Loucy (cell line): Measurements from ENCODE around the gene BCL3.

Experiments
- H2AFZ ChIP-seq: fragments of 200-600 bp; sonication (generic); 2 replicates; pipeline ENCODE4 v1.6.0; 2016; ENCODE audit warnings: antibody characterized with exemption, mild to moderate bottlenecking, low read length, moderate library complexity
- H3F3A ChIP-seq: fragments of 200-600 bp; 2 replicates; pipeline ENCODE4 v1.6.0; 2016; ENCODE audit warnings: antibody characterized with exemption, low read depth, mild to moderate bottlenecking
- H3K27me3 ChIP-seq: fragments of 200-600 bp; sonication (generic); 2 replicates; pipeline ENCODE4 v1.6.1; 2014; ENCODE audit warnings: low read length, mild to moderate bottlenecking; ENCODE audit not compliant: insufficient read depth, poor library complexity, severe bottlenecking
- H3K36me3 ChIP-seq: fragments of 200-600 bp; sonication (generic); 2 replicates; pipeline ENCODE4 v1.6.1; 2016; ENCODE audit warnings: low read length; ENCODE audit not compliant: insufficient read depth
- H3K4me1 ChIP-seq: fragments of 200-600 bp; sonication (generic); 2 replicates; pipeline ENCODE4 v1.5.1; 2014; ENCODE audit warnings: low read length, mild to moderate bottlenecking; ENCODE audit not compliant: insufficient read depth, poor library complexity, severe bottlenecking
- H3K4me2 ChIP-seq: fragments of 200-600 bp; sonication (generic); 2 replicates; pipeline ENCODE4 v1.6.0; 2014; ENCODE audit warnings: antibody characterized with exemption, low read length, low read depth, mild to moderate bottlenecking; ENCODE audit not compliant: poor library complexity, severe bottlenecking
- H3K4me3 ChIP-seq: fragments of 200-600 bp; sonication (generic); 2 replicates; pipeline ENCODE4 v1.5.1; 2014; ENCODE audit warnings: low read length, mild to moderate bottlenecking, mixed read lengths; ENCODE audit not compliant: poor library complexity, severe bottlenecking
- H3K79me2 ChIP-seq: fragments of 200-600 bp; sonication (generic); 2 replicates; pipeline ENCODE4 v1.6.1; 2014; ENCODE audit warnings: low read length; ENCODE audit not compliant: insufficient read depth
- H3K9ac ChIP-seq: fragments of 200-600 bp; sonication (generic); 2 replicates; pipeline ENCODE4 v1.6.0; 2014; ENCODE audit warnings: mild to moderate bottlenecking, low read depth, low read length, moderate library complexity; ENCODE audit not compliant: poor library complexity, severe bottlenecking
- H3K9me2 ChIP-seq: fragments of 200-600 bp; sonication (generic); replicated peaks from 2 replicates; pipeline ENCODE4 v1.6.1; 2016; ENCODE audit warnings: low read depth, low read length, mixed read lengths
- H3K9me3 ChIP-seq: fragments of 200-600 bp; sonication (generic); 2 replicates; pipeline ENCODE4 v1.6.1; 2014; ENCODE audit warnings: mild to moderate bottlenecking, antibody characterized with exemption, low read length, low read depth; ENCODE audit not compliant: insufficient read depth
- H4K20me1 ChIP-seq: fragments of 200-600 bp; sonication (generic); 2 replicates; pipeline ENCODE4 v1.6.0; 2014; ENCODE audit warnings: antibody characterized with exemption, low read length, mild to moderate bottlenecking; ENCODE audit not compliant: insufficient read depth, poor library complexity, severe bottlenecking
- EZH2phosphoT487 ChIP-seq: fragments of 200-600 bp; IDR thresholded peaks from 2 replicates; pipeline ENCODE4 v1.6.1; 2018; ENCODE audit warnings: antibody characterized with exemption, mild to moderate bottlenecking, moderate library complexity, borderline replicate concordance
- TF ChIP-seq, protein P1 (sequence below): fragments of 200-600 bp; sonication (generic); conservative IDR thresholded peaks from 2 replicates; pipeline ENCODE4 v1.5.1; 2014; ENCODE audit warnings: mild to moderate bottlenecking, antibody characterized with exemption, low read length

BCL3 gene

DNA sequence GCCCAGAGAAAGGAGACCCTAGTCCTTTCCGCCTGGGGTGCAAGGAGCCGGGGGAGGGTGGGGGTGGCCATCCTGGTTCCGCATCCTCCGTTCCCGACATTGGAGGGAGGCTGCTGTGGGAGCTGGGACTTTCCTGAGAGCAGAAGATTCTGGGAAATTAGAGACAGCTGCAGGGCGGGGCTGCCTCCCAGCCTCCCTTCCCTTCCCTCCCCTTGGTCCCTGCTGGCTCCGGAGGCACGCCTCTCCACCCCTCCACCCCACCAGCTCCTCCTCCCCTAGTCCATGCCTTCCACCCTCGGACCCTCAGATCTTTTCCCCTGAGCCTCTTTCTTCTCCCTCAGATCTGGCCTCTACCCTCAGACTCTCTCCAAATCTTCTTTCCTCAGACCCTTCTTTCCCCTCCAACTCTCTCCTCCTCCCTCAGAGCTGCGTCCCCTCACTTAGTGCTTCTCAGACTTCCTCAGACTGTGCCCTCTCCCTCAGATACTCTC, 3.1 kb upstream of the BCL3 start:
- Histone ChIP-seq H3K9me3 (no peaks in the 10 kb centered on the region), H3K79me2 (peaks cover 12% of the 10 kb centered on the region; the same call in 1 of the 2 replicates), H2AFZ (no peak overlapping the region), H3F3A (0 out of 2 replicates have a peak, but pooled peaks cover 4% of the 10 kb centered on the region), H3K4me3 (no peak overlapping the region), H3K4me1 (peaks cover 19% of the 10 kb centered on the region), H3K36me3 (no peaks in the 10 kb centered on the region), H3K9me2 (no peaks in the 10 kb centered on the region), H3K27me3 (no peaks in the 10 kb centered on the region), H3K4me2 (no peak overlapping the region), H4K20me1 (peaks cover 4% of the 10 kb centered on the region), H3K9ac (no peak overlapping the region)
- no peak for TF ChIP-seq EZH2phosphoT487
- TF ChIP-seq, protein P1, sequence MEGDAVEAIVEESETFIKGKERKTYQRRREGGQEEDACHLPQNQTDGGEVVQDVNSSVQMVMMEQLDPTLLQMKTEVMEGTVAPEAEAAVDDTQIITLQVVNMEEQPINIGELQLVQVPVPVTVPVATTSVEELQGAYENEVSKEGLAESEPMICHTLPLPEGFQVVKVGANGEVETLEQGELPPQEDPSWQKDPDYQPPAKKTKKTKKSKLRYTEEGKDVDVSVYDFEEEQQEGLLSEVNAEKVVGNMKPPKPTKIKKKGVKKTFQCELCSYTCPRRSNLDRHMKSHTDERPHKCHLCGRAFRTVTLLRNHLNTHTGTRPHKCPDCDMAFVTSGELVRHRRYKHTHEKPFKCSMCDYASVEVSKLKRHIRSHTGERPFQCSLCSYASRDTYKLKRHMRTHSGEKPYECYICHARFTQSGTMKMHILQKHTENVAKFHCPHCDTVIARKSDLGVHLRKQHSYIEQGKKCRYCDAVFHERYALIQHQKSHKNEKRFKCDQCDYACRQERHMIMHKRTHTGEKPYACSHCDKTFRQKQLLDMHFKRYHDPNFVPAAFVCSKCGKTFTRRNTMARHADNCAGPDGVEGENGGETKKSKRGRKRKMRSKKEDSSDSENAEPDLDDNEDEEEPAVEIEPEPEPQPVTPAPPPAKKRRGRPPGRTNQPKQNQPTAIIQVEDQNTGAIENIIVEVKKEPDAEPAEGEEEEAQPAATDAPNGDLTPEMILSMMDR: no peak

GRCh38 chr19:44745887-44746600, 2.5 kb upstream of the BCL3 start:
- no peaks in the 10 kb centered on the region for H3K9me2 ChIP-seq
- H3F3A ChIP-seq: 0 out of 2 replicates have a peak, but pooled peaks cover 4% of the 10 kb centered on the region
- no peaks in the 10 kb centered on the region for H3K36me3 ChIP-seq
- H3K4me1 ChIP-seq: peaks cover 18% of the 10 kb centered on the region
- H2AFZ ChIP-seq: no peak overlapping the region
- H3K79me2 ChIP-seq: peaks cover 12% of the 10 kb centered on the region; the same call in 1 of the 2 replicates
- peaks cover 4% of the 10 kb centered on the region for H4K20me1 ChIP-seq
- H3K4me3 ChIP-seq: no peak overlapping the region
- H3K4me2 ChIP-seq: no peak overlapping the region
- no peaks in the 10 kb centered on the region for H3K27me3 ChIP-seq
- no peak overlapping the region for H3K9ac ChIP-seq
- TF ChIP-seq, protein P1: no peak
- no peak for TF ChIP-seq EZH2phosphoT487
- no peaks in the 10 kb centered on the region for H3K9me3 ChIP-seq

- H3F3A ChIP-seq: 0 out of 2 replicates have a peak, but pooled peaks cover 4% of the 10 kb centered on the region
- H3K79me2 ChIP-seq: peaks cover 12% of the 10 kb centered on the region; the same call in 1 of the 2 replicates
- H3K9me3 ChIP-seq: no peaks in the 10 kb centered on the region
- H3K9ac ChIP-seq: no peak overlapping the region
- H3K9me2 ChIP-seq: no peaks in the 10 kb centered on the region
- H3K4me2 ChIP-seq: peak overlapping the region; percentile 96
- peaks cover 20% of the 10 kb centered on the region for H3K4me1 ChIP-seq
- TF ChIP-seq, protein P1: no peak
- no peak for TF ChIP-seq EZH2phosphoT487
- no peaks in the 10 kb centered on the region for H3K27me3 ChIP-seq
- peaks cover 4% of the 10 kb centered on the region for H4K20me1 ChIP-seq
- no peak overlapping the region for H2AFZ ChIP-seq
- no peaks in the 10 kb centered on the region for H3K36me3 ChIP-seq
- no peak overlapping the region for H3K4me3 ChIP-seq
Observed at GRCh38 chr19:44746616-44746945, 1.9 kb upstream of the BCL3 start.
